Uterus (tissue), 2 donors: ENCODE results near the gene RPP38.

ENCODE experiments used
- CTCF ChIP-seq, 4 experiments: fragments of 200-600 bp in 2 of 4; fragments of 450-650 bp in 2 of 4; sonication (generic) in 2 of 4; IDR thresholded peaks; one replicate each; pipeline ENCODE4 v1.5.1; 2016 to 2019; ENCODE audit warnings: antibody characterized with exemption in 4 of 4, mild to moderate bottlenecking in 2 of 4, moderate library complexity in 1 of 4
- POLR2A ChIP-seq, 2 donors: fragments of 450-650 bp; IDR thresholded peaks; one replicate each; pipeline ENCODE4 v1.6.1; 2016; ENCODE audit warnings: antibody characterized with exemption in 2 of 2, mild to moderate bottlenecking in 1 of 2, moderate library complexity in 1 of 2

DNA sequence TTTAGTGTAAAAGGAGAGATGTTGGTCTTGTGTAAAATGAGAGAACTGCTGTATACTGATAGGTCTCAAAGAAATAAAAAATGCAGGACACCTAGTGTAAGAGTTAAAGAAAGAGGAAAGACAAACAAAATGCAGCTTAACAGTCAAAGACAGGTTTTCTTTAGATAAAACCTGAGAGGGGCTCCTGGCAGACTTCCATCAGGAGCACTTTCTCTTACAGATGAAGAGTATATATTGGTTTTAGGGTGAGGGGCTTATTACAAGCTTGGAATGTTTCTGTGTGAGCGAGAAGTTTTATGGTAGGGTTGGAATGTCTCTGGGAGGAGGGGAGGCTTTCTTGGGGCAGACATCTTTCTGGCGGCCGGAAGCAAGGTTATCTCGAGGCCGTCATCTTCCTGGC is 24.8 kb upstream of the RPP38 start:
- TF ChIP-seq CTCF (IDR thresholded peaks at IDR 0.05): no peak
- no peak for TF ChIP-seq POLR2A (IDR thresholded peaks at IDR 0.05)
